Neural cell (in vitro differentiated cells): ENCODE measurements around the gene MYG1. TPM values are rescaled to one million over a fixed set of nuclear protein-coding genes. Genes with fewer than 3 reads are reported as not detected.

ENCODE experiments used
- H2AFZ ChIP-seq: fragments of 200-600, 300-800 bp; sonication (generic), shearing (Covaris generic); 2 replicates; pipeline ENCODE4 v1.6.0; 2014; ENCODE audit warnings: low read depth, mild to moderate bottlenecking, antibody characterized with exemption, low read length, moderate library complexity
- H3F3A ChIP-seq: fragments of 200-600 bp; shearing (Covaris generic); 2 replicates; pipeline ENCODE4 v1.6.1; 2016; ENCODE audit warnings: mild to moderate bottlenecking, moderate library complexity, mixed read lengths, antibody characterized with exemption, low read length; ENCODE audit not compliant: insufficient read depth, poor library complexity, severe bottlenecking
- H3K27ac ChIP-seq: fragments of 200-600, 300-800 bp; sonication (generic), shearing (Covaris generic); 2 replicates; pipeline ENCODE4 v1.5.1; 2014; ENCODE audit warnings: mild to moderate bottlenecking, low read length, moderate library complexity
- H3K27me3 ChIP-seq: fragments of 300-800, 200-600 bp; sonication (generic), shearing (Covaris generic); 2 replicates; pipeline ENCODE4 v1.6.0; 2014; ENCODE audit warnings: mild to moderate bottlenecking, low read depth, low read length, moderate library complexity; ENCODE audit not compliant: insufficient read depth
- H3K36me3 ChIP-seq: fragments of 300-800, 200-600 bp; sonication (generic), shearing (Covaris generic); 2 replicates; pipeline ENCODE4 v1.5.1; 2014; ENCODE audit warnings: mild to moderate bottlenecking, antibody characterized with exemption, low read length, moderate library complexity; ENCODE audit not compliant: insufficient read depth
- H3K4me2 ChIP-seq: fragments of 300-800, 200-600 bp; sonication (generic), shearing (Covaris generic); 2 replicates; pipeline ENCODE4 v1.6.0; 2014; ENCODE audit warnings: mild to moderate bottlenecking, low read length
- H3K4me3 ChIP-seq: fragments of 300-800, 200-600 bp; sonication (generic), shearing (Covaris generic); 2 replicates; pipeline ENCODE4 v1.5.1; 2014; ENCODE audit warnings: mild to moderate bottlenecking, low read length, moderate library complexity
- H3K79me2 ChIP-seq: fragments of 200-600 bp; shearing (Covaris generic); replicated peaks from 2 replicates; pipeline ENCODE4 v1.6.0; 2014; ENCODE audit warnings: mild to moderate bottlenecking, low read length, moderate library complexity; ENCODE audit not compliant: insufficient read depth
- H3K9ac ChIP-seq: fragments of 300-800, 200-600 bp; sonication (generic), shearing (Covaris generic); 2 replicates; pipeline ENCODE4 v1.6.1; 2016; ENCODE audit warnings: mild to moderate bottlenecking, low read length, mixed read lengths
- H3K9me2 ChIP-seq: fragments of 200-600 bp; shearing (Covaris generic); 2 replicates; pipeline ENCODE4 v1.6.1; 2016; ENCODE audit warnings: mild to moderate bottlenecking, low read length, mixed read lengths; ENCODE audit not compliant: insufficient read depth
- H3K9me3 ChIP-seq: fragments of 200-600, 300-800 bp; sonication (generic), shearing (Covaris generic); 2 replicates; pipeline ENCODE4 v1.6.1; 2016; ENCODE audit warnings: mild to moderate bottlenecking, mixed run types, low read length, moderate library complexity, mixed read lengths
- H4K20me1 ChIP-seq: fragments of 200-600 bp; shearing (Covaris generic); 2 replicates; pipeline ENCODE4 v1.6.1; 2016; ENCODE audit warnings: mild to moderate bottlenecking, mixed run types; ENCODE audit not compliant: insufficient read depth
- CTCF ChIP-seq: fragments of 450-650 bp; IDR thresholded peaks from 2 replicates; pipeline ENCODE4 v1.5.1; 2014; ENCODE audit warnings: antibody characterized with exemption, mild to moderate bottlenecking, moderate library complexity; ENCODE audit not compliant: poor library complexity, severe bottlenecking
- EP300 ChIP-seq: fragments of 450-650 bp; conservative IDR thresholded peaks from 2 replicates; pipeline ENCODE4 v1.6.1; 2014; ENCODE audit warnings: antibody characterized with exemption, mild to moderate bottlenecking, moderate library complexity; ENCODE audit not compliant: poor library complexity, severe bottlenecking
- EZH2 ChIP-seq: fragments of 200-600, 300-800 bp; shearing (Covaris generic), sonication (generic); IDR thresholded peaks from 2 replicates; pipeline ENCODE4 v1.6.1; 2014; ENCODE audit warnings: antibody characterized with exemption, low read length, borderline replicate concordance, mild to moderate bottlenecking; ENCODE audit not compliant: insufficient read depth, poor library complexity, severe bottlenecking
- MXI1 ChIP-seq: fragments of 450-650 bp; conservative IDR thresholded peaks from 2 replicates; pipeline ENCODE4 v1.6.1; 2014; ENCODE audit warnings: antibody characterized with exemption, mild to moderate bottlenecking; ENCODE audit not compliant: poor library complexity, severe bottlenecking
- POLR2AphosphoS5 ChIP-seq: IDR thresholded peaks from 2 replicates; pipeline ENCODE4 v1.6.1; 2012
- RAD21 ChIP-seq: fragments of 450-650 bp; conservative IDR thresholded peaks from 2 replicates; pipeline ENCODE4 v1.6.1; 2014; ENCODE audit warnings: antibody characterized with exemption, mild to moderate bottlenecking, moderate library complexity
- SMC3 ChIP-seq: fragments of 450-650 bp; conservative IDR thresholded peaks from 2 replicates; pipeline ENCODE4 v1.6.1; 2014; ENCODE audit warnings: antibody characterized with exemption, mild to moderate bottlenecking, moderate library complexity; ENCODE audit not compliant: poor library complexity
- TAF1 ChIP-seq: IDR thresholded peaks from 2 replicates; pipeline ENCODE4 v1.6.1; 2012; ENCODE audit warnings: low read depth
- polyA plus RNA-seq: library from polyadenylated mRNA; depleted of rRNA; stranded (reverse); fragments of >200 nt; gene quantifications from 2 replicates; pipeline ENCODE4 v1.2.3, GENCODE V29; 2014
- TF ChIP-seq, protein P1 (sequence below): IDR thresholded peaks from 2 replicates; pipeline ENCODE4 v1.6.1; 2012; ENCODE audit warnings: borderline replicate concordance

MYG1 gene
- polyA plus RNA-seq, 1 donor from 2014 or later: 70.5 TPM

GRCh38 chr12:53302903-53303302, 3.4 kb downstream of the MYG1 start:
- TF ChIP-seq MXI1: no peak
- TF ChIP-seq SMC3: no peak
- no peak for TF ChIP-seq CTCF
- TF ChIP-seq POLR2AphosphoS5: no peak
- no peak for TF ChIP-seq EZH2
- TF ChIP-seq EP300: no peak
- Histone ChIP-seq H4K20me1 (no peaks in the 10 kb centered on the region), H3K4me3 (no peak overlapping the region), H3K9me3 (no peaks in the 10 kb centered on the region), H3K27ac (no peak overlapping the region), H3K79me2 (peaks cover 17% of the 10 kb centered on the region), H3K27me3 (no peaks in the 10 kb centered on the region), H2AFZ (no peak overlapping the region), H3K9me2 (no peaks in the 10 kb centered on the region), H3K9ac (no peak overlapping the region), H3F3A (no peaks in the 10 kb centered on the region), H3K4me2 (no peak overlapping the region), H3K36me3 (no peaks in the 10 kb centered on the region)

- no peaks in the 10 kb centered on the region for H3K9me3 ChIP-seq
- no peaks in the 10 kb centered on the region for H4K20me1 ChIP-seq
- H3K27me3 ChIP-seq: no peaks in the 10 kb centered on the region
- no peak overlapping the region for H3K9ac ChIP-seq
- no peaks in the 10 kb centered on the region for H3F3A ChIP-seq
- H3K4me3 ChIP-seq: no peak overlapping the region
- no peaks in the 10 kb centered on the region for H3K9me2 ChIP-seq
- peaks cover 4% of the 10 kb centered on the region for H3K79me2 ChIP-seq
- TF ChIP-seq MXI1: no peak
- TF ChIP-seq, protein P1, sequence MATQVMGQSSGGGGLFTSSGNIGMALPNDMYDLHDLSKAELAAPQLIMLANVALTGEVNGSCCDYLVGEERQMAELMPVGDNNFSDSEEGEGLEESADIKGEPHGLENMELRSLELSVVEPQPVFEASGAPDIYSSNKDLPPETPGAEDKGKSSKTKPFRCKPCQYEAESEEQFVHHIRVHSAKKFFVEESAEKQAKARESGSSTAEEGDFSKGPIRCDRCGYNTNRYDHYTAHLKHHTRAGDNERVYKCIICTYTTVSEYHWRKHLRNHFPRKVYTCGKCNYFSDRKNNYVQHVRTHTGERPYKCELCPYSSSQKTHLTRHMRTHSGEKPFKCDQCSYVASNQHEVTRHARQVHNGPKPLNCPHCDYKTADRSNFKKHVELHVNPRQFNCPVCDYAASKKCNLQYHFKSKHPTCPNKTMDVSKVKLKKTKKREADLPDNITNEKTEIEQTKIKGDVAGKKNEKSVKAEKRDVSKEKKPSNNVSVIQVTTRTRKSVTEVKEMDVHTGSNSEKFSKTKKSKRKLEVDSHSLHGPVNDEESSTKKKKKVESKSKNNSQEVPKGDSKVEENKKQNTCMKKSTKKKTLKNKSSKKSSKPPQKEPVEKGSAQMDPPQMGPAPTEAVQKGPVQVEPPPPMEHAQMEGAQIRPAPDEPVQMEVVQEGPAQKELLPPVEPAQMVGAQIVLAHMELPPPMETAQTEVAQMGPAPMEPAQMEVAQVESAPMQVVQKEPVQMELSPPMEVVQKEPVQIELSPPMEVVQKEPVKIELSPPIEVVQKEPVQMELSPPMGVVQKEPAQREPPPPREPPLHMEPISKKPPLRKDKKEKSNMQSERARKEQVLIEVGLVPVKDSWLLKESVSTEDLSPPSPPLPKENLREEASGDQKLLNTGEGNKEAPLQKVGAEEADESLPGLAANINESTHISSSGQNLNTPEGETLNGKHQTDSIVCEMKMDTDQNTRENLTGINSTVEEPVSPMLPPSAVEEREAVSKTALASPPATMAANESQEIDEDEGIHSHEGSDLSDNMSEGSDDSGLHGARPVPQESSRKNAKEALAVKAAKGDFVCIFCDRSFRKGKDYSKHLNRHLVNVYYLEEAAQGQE: no peak
- no peak for TF ChIP-seq CTCF
- TF ChIP-seq EP300: no peak
- no peak for TF ChIP-seq POLR2AphosphoS5
- no peak for TF ChIP-seq TAF1
- no peak for TF ChIP-seq RAD21
- TF ChIP-seq SMC3: no peak
- no peak for TF ChIP-seq EZH2
- no peaks in the 10 kb centered on the region for H3K36me3 ChIP-seq
- H3K4me2 ChIP-seq: no peak overlapping the region
- H2AFZ ChIP-seq: no peak overlapping the region
- H3K27ac ChIP-seq: no peak overlapping the region
Observed at GRCh38 chr12:53306826-53307225, 7.3 kb downstream of the MYG1 start.
